Measurements from ENCODE around the gene PIAS4.

Gene PIAS4

GRCh38 chr19:4030552-4030951 lies 23.0 kb downstream of the PIAS4 start:
- TF ChIP-seq, protein P1, sequence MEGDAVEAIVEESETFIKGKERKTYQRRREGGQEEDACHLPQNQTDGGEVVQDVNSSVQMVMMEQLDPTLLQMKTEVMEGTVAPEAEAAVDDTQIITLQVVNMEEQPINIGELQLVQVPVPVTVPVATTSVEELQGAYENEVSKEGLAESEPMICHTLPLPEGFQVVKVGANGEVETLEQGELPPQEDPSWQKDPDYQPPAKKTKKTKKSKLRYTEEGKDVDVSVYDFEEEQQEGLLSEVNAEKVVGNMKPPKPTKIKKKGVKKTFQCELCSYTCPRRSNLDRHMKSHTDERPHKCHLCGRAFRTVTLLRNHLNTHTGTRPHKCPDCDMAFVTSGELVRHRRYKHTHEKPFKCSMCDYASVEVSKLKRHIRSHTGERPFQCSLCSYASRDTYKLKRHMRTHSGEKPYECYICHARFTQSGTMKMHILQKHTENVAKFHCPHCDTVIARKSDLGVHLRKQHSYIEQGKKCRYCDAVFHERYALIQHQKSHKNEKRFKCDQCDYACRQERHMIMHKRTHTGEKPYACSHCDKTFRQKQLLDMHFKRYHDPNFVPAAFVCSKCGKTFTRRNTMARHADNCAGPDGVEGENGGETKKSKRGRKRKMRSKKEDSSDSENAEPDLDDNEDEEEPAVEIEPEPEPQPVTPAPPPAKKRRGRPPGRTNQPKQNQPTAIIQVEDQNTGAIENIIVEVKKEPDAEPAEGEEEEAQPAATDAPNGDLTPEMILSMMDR (IDR thresholded peaks at IDR 0.05; ENCODE audit: low read length, missing control alignments): no peak

GRCh38 chr19:4030981-4031380 lies 23.4 kb downstream of the PIAS4 start:
- TF ChIP-seq, protein P1 (IDR thresholded peaks at IDR 0.05; ENCODE audit: low read length, missing control alignments): no peak
- no peak for DNase-seq (ENCODE audit: low read depth)
- no peak overlapping the region for H3K4me3 ChIP-seq (replicated peaks; ENCODE audit: low read depth, low read length)

More at GRCh38 chr19:4030552-4030951, 23.0 kb downstream of the PIAS4 start:
- no peak overlapping the region for H3K4me3 ChIP-seq (replicated peaks; ENCODE audit: low read depth, low read length)
- no peak for DNase-seq (ENCODE audit: low read depth)

GRCh38 chr19:4031420-4031819 lies 23.9 kb downstream of the PIAS4 start:
- TF ChIP-seq, protein P1 (IDR thresholded peaks at IDR 0.05; ENCODE audit: low read length, missing control alignments): no peak
- H3K4me3 ChIP-seq (replicated peaks; ENCODE audit: low read depth, low read length): no peak overlapping the region
- no peak for DNase-seq (ENCODE audit: low read depth)

GRCh38 chr19:4032436-4032835 lies 24.9 kb downstream of the PIAS4 start:
- TF ChIP-seq, protein P1 (IDR thresholded peaks at IDR 0.05; ENCODE audit: low read length, missing control alignments): no peak
- no peak for DNase-seq (ENCODE audit: low read depth)
- no peak overlapping the region for H3K4me3 ChIP-seq (replicated peaks; ENCODE audit: low read depth, low read length)

- no peak for DNase-seq (ENCODE audit: low read depth)
- no peak overlapping the region for H3K4me3 ChIP-seq (replicated peaks; ENCODE audit: low read depth, low read length)
- TF ChIP-seq, protein P1 (IDR thresholded peaks at IDR 0.05; ENCODE audit: low read length, missing control alignments): no peak
Measured at GRCh38 chr19:4033028-4033956, 25.8 kb downstream of the PIAS4 start.

DNA sequence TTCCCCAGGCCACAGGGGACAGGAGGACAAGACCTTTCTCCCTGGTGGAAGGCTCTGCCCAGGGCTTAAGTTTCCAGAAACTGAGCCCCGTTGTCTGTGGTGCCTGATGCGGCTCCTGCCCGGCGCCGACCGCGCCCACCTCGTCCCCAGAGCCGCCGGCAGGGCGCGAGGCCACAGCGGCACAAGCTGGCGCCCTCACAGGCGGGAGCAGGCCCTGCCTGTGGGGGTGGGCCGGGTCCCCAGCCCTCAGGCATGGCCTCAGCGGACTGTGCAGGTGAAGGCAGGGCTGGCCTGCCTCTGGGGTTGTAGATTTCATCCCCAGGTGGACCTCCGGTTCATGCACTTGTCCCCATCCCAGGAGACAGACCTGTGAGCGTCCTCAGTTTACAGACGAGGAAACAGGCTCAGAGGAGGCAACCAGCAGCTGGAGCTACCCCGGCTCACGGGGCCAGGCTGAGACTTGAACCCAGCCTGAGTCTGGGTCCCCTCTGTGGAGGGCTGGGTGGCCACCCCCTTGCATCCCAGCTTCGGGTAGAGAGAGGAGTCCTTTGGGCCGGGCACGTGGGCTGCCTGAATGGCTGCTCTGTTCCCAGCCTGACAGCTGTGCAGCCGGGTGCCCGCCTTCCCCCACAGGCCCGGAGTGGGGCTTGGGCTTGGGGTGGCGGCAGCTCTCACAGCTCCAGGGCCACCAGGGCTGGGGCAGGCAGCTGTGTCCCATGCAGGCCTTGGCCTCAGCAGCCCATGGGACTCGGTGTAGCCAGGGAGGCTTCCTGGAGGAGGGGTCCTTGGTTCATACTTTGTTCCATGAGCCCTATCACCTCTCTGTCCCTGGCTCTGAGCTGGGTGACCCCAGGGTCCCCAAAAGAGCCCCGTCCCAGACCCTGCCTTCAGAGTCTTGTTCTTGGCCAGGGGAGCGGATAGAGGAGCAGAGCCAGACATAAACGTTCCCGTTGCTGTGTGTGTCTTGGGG lies 26.8 kb downstream of the PIAS4 start:
- H3K4me3 ChIP-seq (replicated peaks; ENCODE audit: low read depth, low read length): no peak overlapping the region
- DNase-seq (ENCODE audit: low read depth): no peak
- TF ChIP-seq, protein P1 (IDR thresholded peaks at IDR 0.05; ENCODE audit: low read length, missing control alignments): no peak

All from fibroblast of pulmonary artery (primary cell).